ENCODE data around the gene CACHD1. TPM values are rescaled to one million over a fixed set of nuclear protein-coding genes. Genes with fewer than 3 reads are reported as not detected.

Gene CACHD1
- total RNA-seq, 1 donor from 2014 or later: 0.23 TPM

DNA sequence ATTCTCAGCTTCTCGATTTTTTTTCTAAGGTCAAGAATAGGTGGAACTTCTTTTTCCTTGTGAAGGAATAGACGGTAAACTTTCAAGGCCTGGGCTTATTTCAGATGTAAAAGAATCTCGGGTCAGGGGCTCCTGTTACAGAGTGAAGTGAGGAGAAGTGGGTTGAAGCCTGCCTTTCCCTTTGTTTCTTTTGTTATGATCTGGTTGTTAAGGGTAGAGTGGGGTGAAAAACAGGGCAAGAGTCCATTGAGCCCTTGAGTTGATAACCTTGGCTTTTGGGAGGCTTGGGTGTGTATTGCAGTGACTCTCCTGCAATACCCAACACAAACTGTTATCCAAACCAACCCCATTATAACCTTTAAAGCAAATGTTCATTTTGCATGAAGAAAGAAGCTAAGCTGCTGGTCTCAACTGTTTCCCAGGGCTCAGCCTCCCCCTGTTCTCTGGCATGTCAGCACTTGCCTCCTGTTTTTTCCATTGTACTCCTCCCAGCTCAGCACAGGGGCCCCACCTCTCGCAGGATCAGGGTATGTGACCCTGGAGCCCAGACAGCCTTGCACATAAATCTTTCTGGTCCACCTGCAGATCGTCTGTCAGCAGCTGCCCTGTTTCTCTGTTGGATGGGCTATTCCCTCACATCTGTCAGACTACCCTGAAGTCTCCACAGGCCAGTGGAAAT lies 102.4 kb downstream of the CACHD1 start:
- no peaks in the 10 kb centered on the region for H3K36me3 Mint-ChIP-seq (ENCODE audit: low read depth)

DNA sequence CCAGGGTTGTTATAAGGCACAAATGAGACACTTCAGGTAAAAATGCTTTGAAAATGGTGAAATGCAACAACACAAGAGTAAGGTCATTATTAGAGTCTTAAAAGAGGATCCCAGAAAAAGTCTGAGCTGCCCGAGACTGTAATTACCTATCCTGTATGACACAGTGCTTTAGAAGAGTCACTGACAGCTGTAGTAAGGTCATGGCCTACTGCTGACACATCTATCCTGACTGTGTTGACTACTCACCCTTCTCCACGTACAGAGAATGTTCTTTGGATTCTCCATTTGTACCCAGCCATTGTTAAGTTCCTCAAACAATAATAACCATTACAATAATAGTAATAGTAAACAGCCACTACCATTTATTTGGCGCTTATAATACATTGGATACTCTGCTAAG lies 104.4 kb downstream of the CACHD1 start:
- DNase-seq: no peak
- H3K4me1 Mint-ChIP-seq: no peaks in the 10 kb centered on the region
- no peak overlapping the region for H3K27ac Mint-ChIP-seq

More for the DNA sequence above, 102.4 kb downstream of the CACHD1 start:
- intact Hi-C loops (cut with micrococcal nuclease): no loop called here
- H3K4me1 Mint-ChIP-seq: no peaks in the 10 kb centered on the region
- H3K9me3 Mint-ChIP-seq: no peaks in the 10 kb centered on the region
- H3K4me3 Mint-ChIP-seq: no peak overlapping the region
- H3K27me3 Mint-ChIP-seq: peaks cover 2% of the 10 kb centered on the region
- DNase-seq: no peak
- no peak overlapping the region for H3K27ac Mint-ChIP-seq

DNA sequence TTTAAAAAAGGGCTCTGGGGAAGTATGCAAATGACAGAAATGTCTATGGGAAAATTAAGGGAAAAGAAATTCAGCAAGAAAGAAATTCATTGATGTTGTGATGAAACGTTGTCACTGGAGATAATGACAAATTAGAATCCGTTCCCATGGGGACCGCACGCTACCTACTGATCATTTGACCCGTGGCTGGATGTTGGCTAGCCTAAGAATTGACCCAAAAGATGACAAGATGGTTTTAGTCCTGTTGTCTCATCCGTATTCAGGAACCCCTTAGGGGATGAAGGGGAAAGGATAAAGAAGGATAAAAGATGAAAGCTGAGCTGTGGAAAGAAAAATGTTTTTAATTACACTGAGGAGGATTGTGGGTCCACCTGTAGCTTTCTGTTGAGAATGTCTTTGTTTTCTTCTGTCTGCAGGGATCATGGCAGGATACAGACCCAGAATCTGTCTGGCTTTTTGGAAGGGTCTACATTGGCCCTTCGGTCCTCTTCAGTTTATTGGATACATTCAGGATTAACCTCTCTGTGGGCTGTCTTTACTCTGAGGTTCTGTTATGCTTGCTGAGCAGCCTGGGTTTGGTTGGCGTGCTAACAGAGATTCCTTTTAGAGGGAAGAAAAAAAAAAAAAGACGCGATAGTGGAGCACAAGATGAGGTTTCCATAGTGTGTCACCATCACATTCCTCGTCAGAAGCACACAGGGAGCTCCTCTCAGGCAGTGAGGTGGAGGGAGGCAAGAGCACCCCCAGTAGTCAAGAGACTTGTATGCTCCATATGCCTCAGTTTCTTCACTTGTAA lies 106.2 kb downstream of the CACHD1 start:
- no peaks in the 10 kb centered on the region for H3K27me3 Mint-ChIP-seq
- H3K9me3 Mint-ChIP-seq: no peaks in the 10 kb centered on the region
- intact Hi-C loops (cut with micrococcal nuclease): no loop called here
- no peak overlapping the region for H3K4me3 Mint-ChIP-seq
- DNase-seq: no peak
- no peak overlapping the region for H3K27ac Mint-ChIP-seq
- no peaks in the 10 kb centered on the region for H3K36me3 Mint-ChIP-seq (ENCODE audit: low read depth)
- no peaks in the 10 kb centered on the region for H3K4me1 Mint-ChIP-seq

More for the DNA sequence above, 104.4 kb downstream of the CACHD1 start:
- intact Hi-C loops (cut with micrococcal nuclease): no loop called here
- H3K36me3 Mint-ChIP-seq (ENCODE audit: low read depth): no peaks in the 10 kb centered on the region
- no peaks in the 10 kb centered on the region for H3K27me3 Mint-ChIP-seq
- no peak overlapping the region for H3K4me3 Mint-ChIP-seq
- no peaks in the 10 kb centered on the region for H3K9me3 Mint-ChIP-seq

DNA sequence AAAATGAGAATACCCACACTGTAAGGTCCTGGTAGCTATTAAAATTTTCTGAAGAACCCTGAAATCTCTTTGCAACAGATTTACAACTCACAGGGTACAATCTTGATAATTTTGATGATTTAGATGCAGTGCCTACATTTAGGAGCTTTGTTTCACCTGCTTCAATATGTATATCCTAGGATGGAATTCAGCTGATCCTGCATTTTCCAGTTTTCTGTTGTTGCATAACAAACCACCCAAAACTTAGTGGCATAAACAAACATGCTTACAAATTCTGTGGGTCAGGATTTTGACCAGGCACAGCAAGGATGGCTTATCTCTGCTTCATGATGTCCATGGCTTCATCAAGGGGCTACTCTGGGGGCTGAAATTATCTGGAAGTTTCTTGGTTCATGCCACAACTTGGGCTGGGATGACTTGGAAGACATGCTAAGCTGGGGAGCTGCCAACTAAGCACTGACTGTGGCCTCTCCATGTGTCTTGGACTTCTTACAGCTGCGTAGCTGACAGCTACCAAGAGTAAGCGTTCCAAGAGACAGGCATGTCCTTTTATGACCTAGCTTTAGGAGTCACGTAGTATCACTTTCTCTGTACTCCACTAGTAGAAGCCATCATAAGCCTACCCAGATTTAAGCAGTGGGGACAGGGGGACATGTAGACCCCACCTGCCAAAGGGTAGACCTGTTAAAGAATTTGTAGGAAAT lies 108.5 kb downstream of the CACHD1 start:
- Mint-ChIP-seq H3K36me3 (ENCODE audit: low read depth) (no peaks in the 10 kb centered on the region), H3K27me3 (peaks cover 1% of the 10 kb centered on the region), H3K27ac (no peak overlapping the region), H3K4me3 (no peak overlapping the region), H3K4me1 (no peaks in the 10 kb centered on the region), H3K9me3 (no peaks in the 10 kb centered on the region)
- DNase-seq: no peak
- intact Hi-C loops (cut with micrococcal nuclease): no loop called here

DNA sequence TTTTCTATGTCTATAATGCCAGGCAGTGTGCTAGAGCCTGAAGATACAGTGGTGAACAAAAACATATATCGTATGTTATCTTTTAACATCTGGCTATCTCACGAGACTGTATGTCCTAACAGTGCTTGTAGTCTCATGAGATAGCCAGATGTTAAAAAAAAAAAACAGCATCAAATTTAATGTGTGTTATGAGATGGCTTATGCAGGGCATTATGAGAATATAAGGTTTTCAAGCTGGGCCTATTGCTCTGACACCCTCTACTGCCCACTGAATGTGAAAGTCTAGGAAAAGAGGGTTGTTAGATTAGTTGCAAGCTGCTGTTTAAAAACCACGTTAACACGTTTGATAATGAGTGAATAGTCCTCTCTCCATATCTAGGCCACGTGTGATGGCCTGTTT lies 109.8 kb downstream of the CACHD1 start:
- intact Hi-C loops (cut with micrococcal nuclease): no loop called here

DNA sequence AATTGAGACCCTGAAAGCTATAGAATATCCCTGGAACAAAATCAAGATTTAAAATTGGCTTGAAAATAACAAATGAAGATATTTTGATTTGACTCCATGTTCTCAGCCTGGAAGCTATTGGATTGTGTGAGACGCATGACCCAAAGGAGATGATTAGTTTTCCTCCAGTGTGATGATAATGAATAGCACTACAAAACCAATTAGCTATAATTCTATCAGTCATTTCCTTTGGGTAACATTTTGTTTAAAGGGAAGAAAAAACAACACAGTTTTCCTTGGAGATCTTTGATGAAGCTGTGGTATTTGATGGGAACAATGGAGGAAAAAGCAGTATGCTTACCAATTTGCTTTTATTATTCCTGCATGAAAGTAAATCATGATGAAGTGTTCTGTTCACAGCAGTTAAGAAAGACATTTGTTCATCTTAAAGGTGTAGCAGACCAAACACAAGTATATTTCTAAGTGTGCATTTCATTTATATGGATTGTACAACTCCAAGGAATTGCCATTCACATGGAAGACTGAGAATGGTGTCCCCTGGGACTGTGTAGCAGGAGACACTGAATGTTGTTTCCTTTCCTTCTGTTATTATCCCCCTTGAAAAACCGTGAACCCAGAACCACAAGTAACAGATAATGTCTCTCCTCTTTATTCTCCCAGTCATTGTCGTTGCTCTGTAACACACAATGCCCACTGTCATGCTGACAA lies 111.4 kb downstream of the CACHD1 start:
- H3K27me3 Mint-ChIP-seq: peaks cover 1% of the 10 kb centered on the region
- H3K4me3 Mint-ChIP-seq: no peak overlapping the region
- H3K27ac Mint-ChIP-seq: no peak overlapping the region
- H3K4me1 Mint-ChIP-seq: no peaks in the 10 kb centered on the region
- no peaks in the 10 kb centered on the region for H3K9me3 Mint-ChIP-seq
- intact Hi-C loops (cut with micrococcal nuclease): no loop called here
- no peak for DNase-seq
- H3K36me3 Mint-ChIP-seq (ENCODE audit: low read depth): no peaks in the 10 kb centered on the region

More for the DNA sequence above, 109.8 kb downstream of the CACHD1 start:
- Mint-ChIP-seq H3K36me3 (ENCODE audit: low read depth) (no peaks in the 10 kb centered on the region), H3K9me3 (no peaks in the 10 kb centered on the region), H3K4me3 (no peak overlapping the region), H3K27ac (no peak overlapping the region), H3K27me3 (peaks cover 1% of the 10 kb centered on the region), H3K4me1 (no peaks in the 10 kb centered on the region)
- no peak for DNase-seq

DNA sequence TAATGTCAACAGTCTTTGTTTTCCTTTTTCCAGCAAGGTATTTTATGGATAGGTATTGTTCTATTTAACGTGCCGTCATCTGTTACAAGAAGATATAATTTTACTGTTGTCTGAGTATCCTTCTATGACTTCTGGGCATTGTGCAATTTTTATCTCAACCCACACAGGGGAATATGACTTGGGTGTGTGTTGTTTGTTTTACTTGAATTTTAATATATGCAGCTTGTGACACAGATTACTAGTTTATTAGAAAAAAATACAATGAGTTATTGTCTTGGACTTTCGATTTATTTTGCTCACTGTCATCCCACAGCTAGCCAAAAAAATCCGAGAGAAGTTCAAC lies 111.9 kb downstream of the CACHD1 start:
- Mint-ChIP-seq H3K9me3 (no peaks in the 10 kb centered on the region), H3K4me1 (no peaks in the 10 kb centered on the region), H3K27ac (no peak overlapping the region), H3K27me3 (peaks cover 1% of the 10 kb centered on the region), H3K36me3 (ENCODE audit: low read depth) (no peaks in the 10 kb centered on the region), H3K4me3 (no peak overlapping the region)
- DNase-seq: no peak
- intact Hi-C loops (cut with micrococcal nuclease): no loop called here

DNA sequence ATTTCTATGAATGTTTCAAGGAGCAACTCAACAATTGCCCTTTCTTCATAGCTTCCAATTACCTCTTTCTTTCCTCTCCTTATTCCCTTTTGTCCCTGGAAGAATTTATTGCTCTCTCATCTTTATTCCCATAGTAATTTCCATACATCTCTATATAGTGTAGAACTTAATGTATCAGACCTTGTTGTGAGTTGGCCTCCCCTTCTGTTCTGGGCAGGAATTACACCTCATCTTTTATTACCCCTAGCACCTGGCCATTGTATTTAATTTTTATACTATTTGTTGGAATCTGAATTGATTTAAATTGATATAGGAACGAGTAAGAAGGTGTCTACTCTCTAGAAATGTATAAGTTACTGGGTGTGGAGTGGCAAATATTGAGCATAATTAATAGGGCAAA lies 114.5 kb downstream of the CACHD1 start:
- Mint-ChIP-seq H3K27ac (no peak overlapping the region), H3K36me3 (ENCODE audit: low read depth) (no peaks in the 10 kb centered on the region), H3K4me1 (no peaks in the 10 kb centered on the region), H3K9me3 (no peaks in the 10 kb centered on the region), H3K27me3 (peaks cover 1% of the 10 kb centered on the region), H3K4me3 (no peak overlapping the region)
- no peak for DNase-seq
- intact Hi-C loops (cut with micrococcal nuclease): no loop called here

DNA sequence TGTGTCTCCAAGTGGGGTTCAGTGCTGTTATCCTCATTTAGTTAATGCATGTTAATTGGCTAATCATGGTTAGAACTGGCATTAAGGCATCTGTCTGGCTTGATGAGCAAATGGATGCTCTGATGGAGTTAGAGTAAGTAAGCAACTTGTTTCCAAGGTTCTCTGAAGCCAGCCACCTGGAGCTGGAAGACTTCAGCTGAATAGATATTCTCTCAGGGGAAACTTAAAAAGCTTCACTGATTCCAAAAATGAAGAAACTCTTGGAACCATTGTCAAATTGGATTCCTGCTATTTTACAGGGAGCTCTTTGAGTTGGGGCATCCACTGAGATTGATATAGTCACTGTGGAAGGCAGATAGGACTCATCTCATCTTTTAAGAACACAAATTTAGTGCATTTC lies 118.9 kb downstream of the CACHD1 start:
- intact Hi-C loops (cut with micrococcal nuclease): no loop called here
- Mint-ChIP-seq H3K27ac (no peak overlapping the region), H3K4me3 (no peak overlapping the region), H3K36me3 (ENCODE audit: low read depth) (no peaks in the 10 kb centered on the region), H3K27me3 (no peaks in the 10 kb centered on the region), H3K4me1 (no peaks in the 10 kb centered on the region), H3K9me3 (no peaks in the 10 kb centered on the region)
- no peak for DNase-seq

DNA sequence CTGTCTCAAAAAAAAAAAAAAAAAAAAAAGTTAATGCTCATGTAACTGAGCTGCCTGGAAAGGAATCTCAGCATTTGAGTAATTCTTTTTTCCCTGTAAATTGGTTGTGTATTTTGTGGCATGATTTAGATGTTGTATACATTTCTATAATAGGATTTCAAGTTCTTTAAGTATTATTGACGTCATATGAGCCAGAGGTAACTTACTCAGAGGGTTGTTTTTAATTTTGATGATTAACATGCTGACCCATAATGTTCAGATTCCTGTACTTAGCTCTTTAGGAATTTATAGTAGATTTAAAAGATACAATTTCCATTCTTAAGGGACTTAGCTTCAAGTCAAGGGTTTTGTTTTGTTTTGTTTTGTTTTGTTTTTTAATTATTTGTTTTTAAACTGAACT lies 120.4 kb downstream of the CACHD1 start:
- H3K4me1 Mint-ChIP-seq: no peaks in the 10 kb centered on the region
- H3K36me3 Mint-ChIP-seq (ENCODE audit: low read depth): no peaks in the 10 kb centered on the region
- H3K9me3 Mint-ChIP-seq: no peaks in the 10 kb centered on the region
- no peaks in the 10 kb centered on the region for H3K27me3 Mint-ChIP-seq
- DNase-seq: no peak
- H3K4me3 Mint-ChIP-seq: no peak overlapping the region
- intact Hi-C loops (cut with micrococcal nuclease): no loop called here
- H3K27ac Mint-ChIP-seq: no peak overlapping the region

DNA sequence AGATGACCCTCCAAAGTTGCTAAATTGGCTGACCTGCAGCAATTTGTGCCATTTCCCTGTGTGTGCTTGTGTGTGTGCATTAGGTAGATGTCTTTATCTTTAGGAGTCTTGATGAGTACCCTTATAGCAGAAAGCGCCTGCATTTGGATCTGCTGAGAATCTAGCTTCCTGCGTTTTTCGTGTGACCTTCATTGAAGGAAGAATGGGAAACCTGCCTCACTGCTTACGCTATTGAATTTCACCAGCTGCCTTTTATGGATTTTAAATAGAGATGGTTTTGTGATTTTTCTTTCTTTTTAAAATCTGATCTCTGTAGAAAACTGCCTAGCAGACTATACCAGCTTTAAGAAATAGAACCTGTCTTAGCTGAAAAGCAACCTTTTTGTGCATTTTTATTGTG lies 124.5 kb downstream of the CACHD1 start:
- no peaks in the 10 kb centered on the region for H3K36me3 Mint-ChIP-seq (ENCODE audit: low read depth)
- DNase-seq: no peak
- no peaks in the 10 kb centered on the region for H3K9me3 Mint-ChIP-seq
- no peak overlapping the region for H3K27ac Mint-ChIP-seq
- H3K27me3 Mint-ChIP-seq: no peaks in the 10 kb centered on the region
- H3K4me3 Mint-ChIP-seq: no peak overlapping the region
- intact Hi-C loops (cut with micrococcal nuclease): no loop called here
- H3K4me1 Mint-ChIP-seq: no peaks in the 10 kb centered on the region

DNA sequence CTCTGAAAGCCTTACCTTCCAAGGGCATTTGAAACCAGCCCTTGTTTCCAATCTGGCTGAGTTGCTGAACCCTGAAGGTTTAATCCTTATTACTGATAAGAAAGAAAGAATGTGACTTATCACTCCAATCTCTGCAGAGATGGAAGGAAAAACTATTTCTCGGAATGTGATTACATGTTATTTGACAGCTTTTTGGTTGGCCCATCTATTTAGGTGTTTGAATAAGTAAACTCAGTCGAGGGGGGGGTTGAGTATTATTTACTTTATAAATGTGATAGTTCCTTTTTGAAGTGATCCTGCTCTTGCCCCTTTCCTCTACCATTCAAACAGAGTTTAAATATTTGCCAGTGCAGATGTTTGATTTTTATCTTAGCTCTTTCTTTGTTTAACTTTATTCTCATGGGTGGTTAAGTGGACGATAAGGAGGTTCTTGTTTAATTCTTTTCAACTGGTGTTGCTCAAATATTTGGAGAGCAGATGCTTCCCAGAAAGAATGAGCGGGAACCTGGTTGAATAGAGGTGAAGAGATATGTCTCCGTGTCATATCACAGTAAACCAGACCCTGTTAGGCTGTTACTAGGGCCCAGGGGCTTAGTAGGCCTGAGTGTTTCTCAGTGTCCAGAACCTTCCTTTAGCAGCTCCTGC lies 126.1 kb downstream of the CACHD1 start:
- H3K9me3 Mint-ChIP-seq: no peaks in the 10 kb centered on the region
- H3K36me3 Mint-ChIP-seq (ENCODE audit: low read depth): no peaks in the 10 kb centered on the region
- DNase-seq: no peak
- no peak overlapping the region for H3K4me3 Mint-ChIP-seq
- no peaks in the 10 kb centered on the region for H3K27me3 Mint-ChIP-seq
- intact Hi-C loops (cut with micrococcal nuclease): no loop called here
- H3K4me1 Mint-ChIP-seq: no peaks in the 10 kb centered on the region
- no peak overlapping the region for H3K27ac Mint-ChIP-seq

DNA sequence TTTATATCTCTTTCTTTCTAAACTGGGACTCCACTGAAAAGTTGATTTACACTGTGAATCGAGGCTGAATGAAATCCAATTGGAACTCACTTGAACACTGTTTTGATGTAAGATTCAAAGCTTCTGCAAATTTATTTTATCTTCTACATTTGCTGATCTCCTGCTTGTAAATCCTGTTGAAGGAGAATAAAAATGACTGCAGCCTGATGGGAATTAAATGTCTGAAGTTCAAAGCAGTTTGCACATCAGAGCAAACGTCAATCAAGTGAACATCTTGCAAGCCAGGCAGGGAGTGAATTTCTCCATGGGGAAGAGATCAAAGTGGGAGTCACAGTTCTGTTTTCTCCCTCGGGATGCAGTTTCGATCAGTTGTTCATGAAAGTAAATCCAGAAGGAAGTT lies 127.2 kb downstream of the CACHD1 start:
- intact Hi-C loops (cut with micrococcal nuclease): no loop called here
- Mint-ChIP-seq H3K27ac (no peak overlapping the region), H3K27me3 (no peaks in the 10 kb centered on the region), H3K4me1 (no peaks in the 10 kb centered on the region), H3K9me3 (no peaks in the 10 kb centered on the region), H3K36me3 (ENCODE audit: low read depth) (no peaks in the 10 kb centered on the region), H3K4me3 (no peak overlapping the region)
- DNase-seq: no peak
